AG04449 (cell line): ENCODE data around the gene STXBP4.

Experiments used
- CTCF ChIA-PET: fragments of 350-600 bp; formaldehyde crosslinking; extraction: SDS; loops from one replicate; lab custom pipeline; 2021; ENCODE audit warnings: antibody characterized with exemption; lab: Yijun Ruan, JAX
- POLR2A ChIA-PET: fragments of 400-600, 350-600 bp; formaldehyde crosslinking; extraction: SDS; loops from one replicate; lab custom pipeline; 2020; ENCODE audit warnings: antibody characterized with exemption, inconsistent platforms; lab: Yijun Ruan, JAX
- DNase-seq: peaks from one replicate; pipeline ENCODE4 v3.0.0-alpha.2; 2010; ENCODE audit warnings: low read depth, low spot score
- H3K4me3 ChIP-seq: 2 replicates; pipeline ENCODE4 v1.5.1; 2011; ENCODE audit warnings: low read depth, mild to moderate bottlenecking, control low read depth, low read length
- TF ChIP-seq, protein P1 (sequence below): IDR thresholded peaks from one replicate; pipeline ENCODE4 v1.5.1; 2011; ENCODE audit warnings: mild to moderate bottlenecking, moderate library complexity, low read length, control low read depth, inconsistent platforms; ENCODE audit not compliant: insufficient read depth; ENCODE audit errors: missing control alignments

STXBP4 gene

DNA sequence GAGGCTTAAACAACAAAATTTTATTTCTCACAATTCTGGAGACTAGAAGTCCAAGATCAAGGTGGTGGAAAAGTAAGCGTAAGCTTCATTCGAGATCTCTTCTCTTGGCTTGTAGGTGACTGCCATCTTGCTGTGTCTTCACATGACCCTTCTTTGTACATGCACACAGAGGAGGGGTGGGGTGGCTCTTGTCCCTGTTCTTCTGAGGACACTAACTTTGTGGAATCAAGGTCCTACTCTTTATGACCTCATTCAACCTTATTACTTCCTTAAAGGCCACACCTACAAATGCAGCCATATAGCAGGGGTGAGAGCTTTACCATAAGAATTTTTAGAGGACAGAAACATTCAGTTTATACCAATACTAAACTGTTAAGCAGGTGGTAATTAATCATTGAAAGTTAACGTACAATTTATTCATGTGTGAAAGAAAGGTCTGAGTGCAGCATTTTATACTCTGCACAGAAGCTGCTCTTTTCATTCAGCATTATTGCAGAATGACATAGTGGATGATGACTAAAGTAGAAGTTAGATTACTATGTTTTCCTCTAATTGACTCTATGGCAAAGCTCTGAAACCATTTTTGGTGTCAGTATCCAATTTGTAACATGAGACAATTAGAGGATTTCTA, 156.3 kb downstream of the STXBP4 start:
- DNase-seq = no peak
- no peak overlapping the region for H3K4me3 ChIP-seq
- POLR2A ChIA-PET = no interaction called here
- CTCF ChIA-PET = no interaction called here
- TF ChIP-seq, protein P1, sequence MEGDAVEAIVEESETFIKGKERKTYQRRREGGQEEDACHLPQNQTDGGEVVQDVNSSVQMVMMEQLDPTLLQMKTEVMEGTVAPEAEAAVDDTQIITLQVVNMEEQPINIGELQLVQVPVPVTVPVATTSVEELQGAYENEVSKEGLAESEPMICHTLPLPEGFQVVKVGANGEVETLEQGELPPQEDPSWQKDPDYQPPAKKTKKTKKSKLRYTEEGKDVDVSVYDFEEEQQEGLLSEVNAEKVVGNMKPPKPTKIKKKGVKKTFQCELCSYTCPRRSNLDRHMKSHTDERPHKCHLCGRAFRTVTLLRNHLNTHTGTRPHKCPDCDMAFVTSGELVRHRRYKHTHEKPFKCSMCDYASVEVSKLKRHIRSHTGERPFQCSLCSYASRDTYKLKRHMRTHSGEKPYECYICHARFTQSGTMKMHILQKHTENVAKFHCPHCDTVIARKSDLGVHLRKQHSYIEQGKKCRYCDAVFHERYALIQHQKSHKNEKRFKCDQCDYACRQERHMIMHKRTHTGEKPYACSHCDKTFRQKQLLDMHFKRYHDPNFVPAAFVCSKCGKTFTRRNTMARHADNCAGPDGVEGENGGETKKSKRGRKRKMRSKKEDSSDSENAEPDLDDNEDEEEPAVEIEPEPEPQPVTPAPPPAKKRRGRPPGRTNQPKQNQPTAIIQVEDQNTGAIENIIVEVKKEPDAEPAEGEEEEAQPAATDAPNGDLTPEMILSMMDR = no peak

DNA sequence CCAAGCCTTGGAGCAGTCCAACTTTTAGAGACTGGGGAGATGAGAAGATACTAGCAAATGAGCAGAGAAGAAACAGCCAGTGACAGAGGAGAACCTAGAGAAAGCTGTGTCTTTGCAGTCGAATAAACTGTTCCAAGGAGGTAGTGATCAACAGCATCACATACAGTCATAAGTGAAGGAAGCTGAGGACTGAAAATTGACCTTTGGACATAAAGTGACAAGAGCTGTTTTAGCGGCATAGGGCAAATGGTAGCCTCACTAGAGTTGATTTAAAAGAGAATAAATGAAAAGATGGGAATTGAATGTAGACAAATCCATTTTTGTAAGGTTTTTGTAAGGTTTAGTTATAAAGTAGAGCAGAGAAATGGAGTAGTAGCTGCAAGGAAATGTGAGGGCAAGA, 165.0 kb downstream of the STXBP4 start:
- ChIA-PET CTCF (no interaction called here), POLR2A (no interaction called here)
- DNase-seq = no peak
- TF ChIP-seq, protein P1 = no peak
- no peak overlapping the region for H3K4me3 ChIP-seq

DNA sequence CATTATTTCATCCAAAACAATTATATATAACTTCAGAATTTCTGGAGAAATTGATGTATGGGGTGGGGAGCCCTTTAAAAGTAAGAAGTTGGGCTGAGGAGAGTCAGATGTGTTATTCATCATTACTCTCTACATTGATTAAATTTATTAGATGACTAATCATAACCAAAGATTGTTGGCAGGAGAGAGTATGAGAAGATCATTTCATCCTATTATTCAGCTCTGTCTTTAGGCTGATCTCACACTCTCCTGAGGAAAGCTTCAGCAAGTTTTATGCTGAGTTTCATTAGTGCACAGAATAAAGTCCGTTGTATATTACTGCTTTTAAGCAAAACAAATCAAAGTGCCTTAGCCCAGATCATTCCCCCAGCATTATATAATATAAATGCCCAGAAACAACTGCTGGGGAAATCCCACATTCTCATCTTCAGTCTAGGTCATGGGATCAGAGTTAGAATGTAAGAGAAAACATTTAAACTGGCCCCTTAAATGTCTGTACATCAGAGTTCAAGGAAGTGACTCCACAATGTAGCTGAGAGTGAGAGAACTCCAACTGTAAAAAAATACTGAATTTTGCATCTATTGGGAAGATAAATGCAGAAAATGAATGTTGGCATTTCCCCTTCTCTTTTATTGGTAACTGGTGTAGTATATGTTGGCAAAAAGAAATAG, 166.1 kb downstream of the STXBP4 start:
- no peak for DNase-seq
- CTCF ChIA-PET = interaction anchor here (1.0 kb wide), 1 partner anchor 13 kb away, joined by 3 read pairs; no protein-coding TSS in a partner anchor
- H3K4me3 ChIP-seq = no peak overlapping the region
- POLR2A ChIA-PET = no interaction called here
- TF ChIP-seq, protein P1 = no peak

DNA sequence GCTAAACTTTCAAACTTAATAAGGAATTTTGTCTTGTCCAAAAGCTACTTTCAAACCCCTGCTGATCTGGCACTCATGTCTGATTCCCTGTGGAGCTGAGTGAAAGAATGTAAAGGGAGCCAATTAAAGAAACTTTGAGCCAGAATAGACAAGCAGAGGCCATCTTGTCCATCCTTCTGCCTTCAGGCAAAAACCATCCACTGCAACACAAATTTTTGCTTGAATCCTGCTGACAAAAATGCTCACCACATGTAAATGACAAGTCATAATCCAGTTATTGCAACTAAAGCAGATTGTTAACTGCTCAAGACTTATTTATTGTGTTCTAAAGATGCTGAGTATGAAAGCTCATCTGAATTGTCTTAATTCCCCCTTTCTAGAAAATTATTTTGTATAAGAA, 172.2 kb downstream of the STXBP4 start:
- H3K4me3 ChIP-seq = no peak overlapping the region
- DNase-seq = no peak
- TF ChIP-seq, protein P1 = no peak
- ChIA-PET POLR2A (no interaction called here), CTCF (no interaction called here)

DNA sequence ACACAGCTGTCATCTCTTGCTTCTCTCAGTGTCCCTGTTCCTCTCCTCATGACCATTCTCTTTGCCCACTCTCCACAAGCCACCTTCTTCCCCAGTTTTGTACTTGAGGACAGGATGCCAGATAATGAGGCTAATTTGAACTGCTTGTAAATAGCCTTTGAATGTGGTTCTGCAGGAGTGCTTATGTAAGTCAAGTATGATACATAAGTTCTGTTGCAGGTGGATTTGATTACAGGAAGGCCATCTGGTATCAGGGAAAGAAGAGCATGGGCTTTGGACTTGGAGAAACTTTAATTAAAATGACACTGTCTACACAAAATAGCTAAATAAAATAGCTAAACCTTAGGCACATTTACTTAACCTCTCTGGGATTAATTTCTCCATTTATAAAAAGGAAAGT, 176.0 kb downstream of the STXBP4 start:
- TF ChIP-seq, protein P1 = no peak
- DNase-seq = no peak
- POLR2A ChIA-PET = no interaction called here
- CTCF ChIA-PET = interaction anchor here (0.6 kb wide), 1 partner anchor 133 kb away, joined by 3 read pairs; no protein-coding TSS in a partner anchor
- H3K4me3 ChIP-seq = no peak overlapping the region

DNA sequence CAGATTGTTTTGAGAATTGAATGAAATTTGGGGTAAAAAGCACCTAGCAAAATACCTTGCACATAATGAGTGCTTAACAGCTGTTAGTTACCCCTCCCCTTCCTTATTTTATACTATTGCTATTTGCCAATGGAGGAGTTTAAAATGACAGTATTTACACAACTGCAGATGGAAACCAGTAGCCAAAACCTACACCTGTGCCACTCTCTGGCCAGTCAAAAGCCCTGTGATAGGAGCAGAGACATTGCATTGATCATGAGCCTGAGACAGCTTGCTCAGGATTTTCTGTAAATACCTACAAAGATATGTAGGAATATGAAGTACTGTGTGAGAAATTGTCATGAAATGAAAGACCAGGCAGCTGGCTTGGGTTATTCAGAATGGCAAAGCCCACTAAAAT, 180.9 kb downstream of the STXBP4 start:
- H3K4me3 ChIP-seq = no peak overlapping the region
- POLR2A ChIA-PET = no interaction called here
- CTCF ChIA-PET = no interaction called here
- DNase-seq = no peak
- TF ChIP-seq, protein P1 = no peak
